ENCODE results near the gene HPX.
"Not testable (repeated sequence)": the region's sequence is repeated elsewhere in the genome, so short reads cannot be mapped to it uniquely, and the experiment has no call there.

The HPX gene

DNA sequence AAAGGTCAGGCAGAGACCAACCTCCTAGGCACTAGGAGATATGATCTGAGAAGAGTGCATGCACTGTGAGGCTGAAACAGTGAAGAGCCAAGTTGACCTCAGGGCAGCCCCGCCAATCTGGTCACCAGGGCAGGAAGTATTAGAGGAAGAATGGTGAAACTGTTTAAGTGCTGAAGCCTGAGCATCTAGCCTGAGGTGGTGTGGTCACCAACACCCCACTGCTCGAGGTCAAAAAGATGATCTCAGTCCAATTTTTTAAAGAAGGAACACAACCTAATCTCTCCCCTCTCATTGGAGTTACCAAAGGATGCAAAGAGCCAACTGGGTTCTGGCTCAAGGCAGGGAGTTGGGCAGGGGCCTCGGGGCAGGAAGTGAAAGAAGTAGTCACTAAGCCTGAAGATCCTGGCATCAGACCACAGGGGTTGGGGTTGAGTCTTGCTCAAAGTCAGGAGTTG lies 25.9 kb downstream of the HPX start:
- DNase-seq (ENCODE audit: low read depth) = no peak

DNA sequence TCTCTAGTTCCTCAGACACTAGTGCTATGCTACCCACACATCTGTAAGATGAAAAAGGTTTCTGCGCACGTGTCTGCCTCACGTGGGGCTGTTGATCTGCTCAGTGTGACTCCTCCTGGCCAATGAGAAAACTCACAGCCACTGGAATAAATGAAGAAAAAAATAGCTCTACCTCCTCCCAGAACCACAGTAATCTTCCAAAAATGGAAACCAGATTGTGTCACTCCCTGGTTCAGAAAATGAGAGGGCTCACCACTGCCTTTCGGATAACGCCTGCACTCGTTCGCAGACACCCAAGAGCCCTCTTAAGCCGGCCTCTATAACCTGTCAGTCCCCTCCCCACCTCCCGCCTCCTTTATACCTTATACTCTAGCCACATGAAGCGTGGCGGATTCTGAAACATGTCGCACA lies 27.0 kb downstream of the HPX start:
- no peak for DNase-seq (ENCODE audit: low read depth)

DNA sequence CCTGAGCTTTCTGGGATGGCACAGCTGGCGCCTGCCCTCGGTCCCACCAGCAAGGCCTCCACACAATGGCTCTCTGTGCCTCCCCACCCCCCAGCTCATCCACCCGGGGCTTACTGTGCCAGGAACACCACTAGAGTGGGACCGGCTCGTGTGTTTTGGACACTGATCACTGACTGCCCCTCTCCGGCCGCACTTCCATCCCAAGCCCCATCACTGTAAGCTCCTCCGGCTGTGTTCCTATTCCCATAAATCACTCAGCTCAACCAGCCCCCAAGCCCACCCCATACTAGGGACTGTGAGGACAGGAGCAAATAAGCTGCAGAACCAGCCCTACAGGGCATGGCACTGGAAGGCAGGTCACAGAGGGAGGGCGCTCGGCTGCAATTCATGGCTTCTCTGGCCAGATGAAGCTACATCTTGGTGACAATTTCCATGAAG lies 29.2 kb downstream of the HPX start:
- no peak for DNase-seq (ENCODE audit: low read depth)

DNA sequence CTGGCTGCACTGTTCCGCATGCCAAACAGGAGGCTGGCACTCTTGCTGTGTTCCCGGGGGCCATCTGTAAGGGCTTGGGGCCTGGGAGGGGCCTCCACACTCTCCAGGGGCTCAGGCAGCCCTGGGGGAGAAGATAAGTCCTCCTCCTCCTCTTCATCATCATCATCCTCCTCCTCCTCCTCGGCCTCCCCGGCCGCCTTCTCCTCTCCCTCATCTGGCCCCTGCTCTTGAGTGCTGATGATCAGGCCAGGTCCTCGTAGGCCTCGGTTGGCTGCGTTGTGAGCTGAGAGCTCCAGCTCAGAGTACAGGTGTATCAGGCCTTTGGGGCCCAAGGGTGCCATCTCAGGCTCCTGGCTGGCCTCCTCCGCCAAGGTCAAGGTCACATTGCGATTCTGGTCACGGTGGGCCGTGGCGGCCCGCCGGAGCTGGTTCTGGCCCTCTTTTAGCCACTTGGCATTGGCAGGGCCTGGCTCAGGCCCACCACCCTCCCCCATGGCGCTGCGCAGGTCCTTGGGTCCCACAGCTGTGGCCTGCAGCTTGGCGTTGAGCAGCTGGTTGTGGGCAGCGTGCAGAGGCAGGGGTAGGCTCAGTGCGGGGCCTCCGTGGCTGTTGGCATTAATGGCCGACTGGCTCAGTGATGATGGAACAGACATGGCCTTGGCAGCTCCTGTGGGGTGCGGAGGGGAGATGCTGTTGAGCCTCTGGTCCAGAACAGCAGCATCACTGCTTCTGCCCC lies 29.9 kb downstream of the HPX start:
- no peak for DNase-seq (ENCODE audit: low read depth)

DNA sequence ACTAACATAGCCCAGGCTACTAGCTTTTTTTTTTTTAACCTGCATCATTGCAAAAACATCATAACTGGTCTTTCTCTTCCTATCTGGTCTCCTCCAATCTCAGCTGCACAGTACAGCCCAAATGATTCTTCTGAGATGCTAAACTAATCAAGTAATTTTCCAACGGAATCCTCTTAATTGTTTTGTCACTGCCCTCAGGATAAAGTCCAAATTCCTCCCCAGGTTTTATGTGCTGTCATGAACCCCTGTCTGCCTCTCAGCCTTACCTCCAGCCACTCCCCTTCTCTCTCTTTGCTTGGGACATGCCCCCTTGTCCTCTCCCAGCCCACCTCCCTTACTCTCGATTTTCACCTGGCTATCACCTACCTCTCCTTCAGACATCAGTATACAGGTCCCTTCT lies 34.4 kb downstream of the HPX start:
- no peak for DNase-seq (ENCODE audit: low read depth)

DNA sequence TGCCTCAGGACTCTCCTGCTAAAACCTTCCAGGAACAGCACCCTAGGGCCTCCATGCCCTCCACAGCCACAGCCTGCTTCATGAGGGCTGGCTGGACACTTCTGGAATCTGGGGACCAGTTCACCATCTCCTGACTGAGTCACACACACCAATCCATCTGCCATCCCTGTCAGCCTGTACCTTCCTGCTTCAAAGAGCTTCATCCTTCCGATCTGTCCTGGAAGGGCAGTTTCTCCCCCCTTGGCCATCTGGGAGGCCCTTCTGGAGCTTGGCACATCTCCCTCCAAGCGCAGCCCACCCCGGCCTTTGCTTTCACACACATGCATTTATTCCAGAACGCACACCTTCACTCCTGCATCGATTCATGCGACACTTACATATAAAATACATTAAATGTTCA lies 34.9 kb downstream of the HPX start:
- DNase-seq (ENCODE audit: low read depth) = no peak

DNA sequence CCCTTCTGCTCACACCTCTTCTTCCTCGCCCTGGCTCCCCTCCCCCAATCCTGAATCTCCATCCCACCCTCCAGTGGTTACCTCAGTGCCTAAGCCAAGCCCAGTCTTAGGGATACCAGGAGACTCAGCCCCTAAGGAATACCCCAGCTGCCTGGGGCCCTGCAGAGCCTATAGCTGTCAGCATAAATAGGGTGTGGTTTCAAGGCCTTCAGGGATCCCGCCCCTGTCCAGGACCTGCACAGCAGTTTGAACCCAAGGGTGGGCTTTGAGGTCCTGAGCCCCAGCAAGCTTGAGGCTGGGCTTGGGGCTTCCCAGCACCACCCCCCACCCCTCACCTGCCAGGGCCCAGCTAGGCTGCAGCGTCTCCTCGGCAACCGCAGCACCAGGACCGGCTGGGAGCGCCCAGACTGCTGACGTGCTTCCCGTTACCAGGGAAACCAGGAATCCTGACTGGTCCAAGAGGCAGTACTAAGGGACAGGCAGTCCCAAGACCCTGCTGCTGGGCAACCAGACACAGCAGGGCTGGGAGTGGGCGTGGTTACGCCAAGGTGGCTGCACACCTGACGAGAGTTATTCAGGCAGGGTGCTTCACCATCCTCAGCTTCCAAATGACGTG lies 35.6 kb downstream of the HPX start:
- DNase-seq (ENCODE audit: low read depth) = no peak

DNA sequence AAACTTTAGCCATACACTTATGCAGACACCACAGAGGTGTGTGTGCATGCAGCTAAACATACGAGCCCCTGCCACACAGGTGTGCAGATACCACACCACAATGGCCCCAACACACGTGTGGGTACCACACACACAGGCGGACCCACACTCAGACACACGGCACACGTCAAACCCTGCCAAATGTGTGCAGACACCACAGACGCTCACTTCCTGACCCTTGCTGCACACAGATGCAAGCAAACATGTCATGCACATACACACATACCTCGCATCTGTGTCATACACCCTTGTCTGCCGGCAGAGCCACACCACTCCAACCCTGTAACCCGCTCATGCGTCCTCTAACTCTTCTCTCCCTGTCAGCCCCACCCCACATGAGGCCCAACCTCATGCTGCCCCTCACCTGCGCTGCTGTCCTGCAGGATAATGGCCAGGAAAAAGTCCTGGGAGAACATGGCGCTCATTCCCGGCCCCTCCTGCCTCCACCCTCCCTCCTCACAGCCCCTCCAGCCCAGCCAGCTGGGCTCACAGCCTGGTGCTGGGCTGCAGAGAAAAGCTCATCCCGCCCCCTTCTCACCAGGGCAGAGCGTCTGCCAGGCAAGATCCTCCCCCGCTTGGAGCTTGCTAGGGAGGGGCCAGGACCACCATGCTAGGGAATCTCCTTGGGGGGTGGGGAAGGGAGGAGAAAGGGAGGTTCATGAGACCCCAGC lies 36.3 kb downstream of the HPX start:
- no peak for DNase-seq (ENCODE audit: low read depth)

DNA sequence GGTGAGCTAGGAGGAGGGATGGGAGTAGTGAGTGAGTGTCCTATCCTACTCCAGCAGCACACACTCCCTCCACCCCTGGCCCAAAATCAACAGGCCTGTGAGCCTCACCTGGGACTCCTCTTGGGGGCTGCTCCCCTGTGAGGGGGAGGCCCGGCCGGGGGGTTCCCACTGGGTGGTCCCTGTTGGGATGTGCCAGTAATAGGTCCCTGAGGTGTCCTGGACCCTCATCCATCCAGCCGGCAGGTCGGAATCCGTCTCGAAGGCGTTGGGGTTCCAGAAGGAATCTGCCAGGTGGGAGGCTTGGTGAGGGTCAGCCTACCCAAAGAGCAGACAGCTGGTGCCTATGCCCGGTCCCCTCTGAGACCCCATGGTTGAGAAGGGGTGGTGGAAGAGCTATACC lies 37.2 kb downstream of the HPX start:
- DNase-seq (ENCODE audit: low read depth) = no peak

DNA sequence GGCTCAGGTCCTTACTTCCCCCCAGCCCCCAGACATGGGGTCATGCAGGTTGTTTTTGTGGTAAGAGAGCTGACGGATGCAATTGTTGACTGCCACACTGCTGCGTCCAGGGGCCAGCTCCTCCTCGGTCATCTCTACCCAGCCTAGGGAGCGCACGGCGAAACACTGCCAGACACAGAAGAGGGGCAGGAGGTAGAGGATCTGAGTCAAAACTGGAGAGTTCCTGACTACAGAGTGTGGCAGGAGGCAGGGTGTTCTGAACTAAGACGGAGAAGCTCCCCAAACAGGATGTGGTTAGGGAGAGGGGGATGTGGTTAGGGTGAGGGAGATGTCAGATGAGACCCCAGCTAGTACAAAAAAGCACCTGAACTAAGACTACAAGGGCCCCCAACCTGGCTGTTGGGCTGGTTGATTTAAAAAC lies 38.2 kb downstream of the HPX start:
- peak; percentile 79 for DNase-seq (ENCODE audit: low read depth)

DNA sequence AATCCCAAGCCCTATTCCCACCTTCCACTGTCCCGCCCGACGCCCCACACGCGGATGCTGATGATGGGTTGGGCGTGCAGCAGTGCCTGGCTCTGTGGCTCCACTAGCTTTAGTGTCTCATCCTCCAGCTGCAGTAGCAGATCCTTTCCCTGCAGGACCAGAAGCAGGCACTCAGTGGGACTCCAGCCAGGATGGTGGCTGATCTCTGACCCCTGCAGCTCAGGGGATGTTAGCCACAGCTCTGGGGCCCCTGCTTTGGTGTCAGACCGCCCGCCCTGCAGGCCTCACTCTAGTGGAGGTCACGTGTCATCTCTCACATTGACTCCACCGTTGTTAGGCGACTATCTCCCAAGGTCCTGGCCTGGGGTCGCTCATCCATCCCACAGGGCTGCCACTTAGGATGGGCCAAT lies 38.7 kb downstream of the HPX start:
- peak; percentile 32 for DNase-seq (ENCODE audit: low read depth)

DNA sequence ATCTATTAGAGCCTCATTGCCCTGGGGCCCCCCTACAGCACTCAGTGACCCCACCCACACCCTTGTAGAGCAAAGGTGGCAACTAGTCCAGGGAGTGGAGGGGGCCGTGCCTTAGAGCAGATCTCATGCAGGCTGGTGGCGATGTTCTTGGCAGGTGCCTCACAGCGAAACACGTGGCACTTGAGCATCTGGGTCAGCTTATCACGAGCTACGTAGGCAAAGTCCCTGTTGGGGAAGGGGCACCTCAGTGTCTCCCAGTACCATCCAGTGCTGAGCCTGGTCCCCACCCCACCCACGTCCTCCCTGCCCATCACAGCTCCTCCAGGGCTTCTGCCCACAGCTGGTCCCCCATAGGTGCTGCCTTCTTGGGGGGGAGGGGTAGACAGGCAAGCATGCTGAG lies 39.3 kb downstream of the HPX start:
- no peak for DNase-seq (ENCODE audit: low read depth)

DNA sequence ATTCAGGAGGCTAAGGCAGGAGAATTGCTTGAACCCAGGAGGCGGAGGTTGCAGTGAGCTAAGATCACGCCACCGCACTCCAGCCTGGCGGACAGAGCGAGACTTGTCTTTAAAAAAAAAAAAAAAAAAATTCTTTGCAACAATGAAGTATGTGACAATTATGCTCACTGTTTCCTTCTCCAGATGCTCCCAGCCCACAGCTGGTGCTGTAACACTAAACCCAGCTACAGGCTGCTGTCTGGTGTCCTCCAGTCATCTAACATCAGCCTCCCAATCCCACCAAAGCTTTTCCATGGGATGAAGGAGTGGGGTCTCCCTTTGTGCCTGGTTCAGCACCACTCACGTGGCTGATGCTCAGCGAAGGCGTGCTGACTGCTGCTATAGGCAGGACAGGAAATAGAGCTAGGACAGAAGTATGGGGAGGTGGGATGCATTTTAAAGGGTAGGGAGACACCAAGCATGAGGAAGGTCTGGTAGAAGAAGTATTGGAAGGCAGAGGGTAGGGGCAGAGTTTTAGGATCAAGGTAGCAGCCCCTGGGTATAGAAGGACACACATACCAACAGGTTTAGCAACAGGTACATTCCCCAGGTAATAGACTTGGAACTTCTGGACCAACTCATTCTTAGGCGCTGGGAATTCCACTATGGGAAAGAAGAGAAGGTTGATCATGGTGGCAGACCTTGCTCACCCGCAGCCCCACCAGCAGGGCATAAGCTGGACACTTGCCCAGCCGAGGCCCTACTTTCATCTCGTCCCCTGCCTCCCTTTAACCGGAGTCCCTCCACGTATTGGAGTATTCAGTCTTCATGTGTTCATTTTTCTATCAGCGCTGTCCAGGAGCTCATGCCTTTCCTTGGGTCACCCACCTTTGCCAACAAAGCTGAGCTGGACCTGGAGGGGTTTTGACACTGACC lies 40.1 kb downstream of the HPX start:
- no peak for DNase-seq (ENCODE audit: low read depth)

DNA sequence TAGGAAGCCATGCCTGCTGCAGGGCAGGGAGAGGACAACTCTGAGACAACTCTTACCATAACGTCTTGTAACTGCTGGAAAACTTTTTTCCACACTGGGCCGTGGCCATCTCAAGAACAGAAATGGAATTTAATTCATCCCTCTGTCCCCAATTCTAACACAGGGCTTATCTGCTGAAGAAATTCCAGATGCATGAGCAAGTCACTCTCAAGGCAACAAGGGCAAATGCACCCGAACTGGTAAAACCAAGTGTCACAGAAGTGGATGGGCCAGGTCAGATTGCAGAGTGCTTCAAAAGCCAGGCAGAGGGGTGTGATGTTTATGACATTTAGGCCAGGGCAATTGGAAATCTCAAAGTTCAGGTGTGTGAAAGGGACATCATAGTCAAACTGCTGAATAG lies 43.2 kb downstream of the HPX start:
- no peak for DNase-seq (ENCODE audit: low read depth)

DNA sequence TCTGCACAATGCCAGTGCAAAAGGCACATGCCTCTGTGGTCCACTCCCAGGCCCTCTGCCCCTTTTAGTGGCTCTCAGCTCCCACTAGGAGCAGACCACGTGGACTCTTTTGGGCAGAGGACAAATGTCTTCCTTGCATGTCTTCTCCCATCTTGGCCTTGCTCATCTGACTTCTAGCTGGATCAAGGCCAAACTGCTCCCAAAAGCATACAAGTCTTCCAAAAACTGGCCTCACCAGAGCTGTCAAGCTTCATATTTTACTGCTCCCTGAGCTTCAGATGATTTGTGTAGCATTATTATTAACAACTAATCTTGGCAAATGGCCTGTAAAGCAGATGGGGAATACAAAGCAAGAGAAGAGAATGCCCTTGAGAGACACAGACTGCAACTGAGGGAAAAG lies 43.6 kb downstream of the HPX start:
- DNase-seq (ENCODE audit: low read depth) = no peak

DNA sequence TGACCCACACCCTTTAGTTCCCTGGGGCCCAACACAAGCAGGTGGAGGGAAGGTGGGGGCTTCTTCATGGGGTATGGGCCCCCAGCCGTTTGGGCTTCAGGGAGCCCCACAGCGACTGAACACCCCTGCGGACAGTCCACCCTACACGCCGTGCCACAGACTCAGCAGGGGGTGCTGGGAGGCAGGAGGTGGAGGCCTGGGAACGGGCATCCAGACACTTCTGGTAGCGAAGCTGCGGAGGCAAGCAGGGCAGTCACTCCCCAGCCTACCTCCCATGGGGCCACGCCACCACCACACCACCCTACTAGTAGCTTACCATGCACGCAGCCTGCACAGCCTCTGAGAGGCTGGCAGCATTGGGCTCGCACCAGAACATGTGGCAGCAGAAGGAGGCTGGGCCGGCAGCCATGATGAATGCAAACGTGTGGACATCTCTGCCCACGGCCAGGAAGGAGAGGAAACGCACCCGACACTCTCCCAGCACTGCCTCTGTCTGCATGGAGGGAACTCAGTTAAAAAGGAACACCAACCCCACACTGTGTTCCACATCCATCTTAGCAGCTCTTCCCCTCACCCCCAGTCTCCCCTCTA lies 45.2 kb downstream of the HPX start:
- DNase-seq (ENCODE audit: low read depth) = no peak

DNA sequence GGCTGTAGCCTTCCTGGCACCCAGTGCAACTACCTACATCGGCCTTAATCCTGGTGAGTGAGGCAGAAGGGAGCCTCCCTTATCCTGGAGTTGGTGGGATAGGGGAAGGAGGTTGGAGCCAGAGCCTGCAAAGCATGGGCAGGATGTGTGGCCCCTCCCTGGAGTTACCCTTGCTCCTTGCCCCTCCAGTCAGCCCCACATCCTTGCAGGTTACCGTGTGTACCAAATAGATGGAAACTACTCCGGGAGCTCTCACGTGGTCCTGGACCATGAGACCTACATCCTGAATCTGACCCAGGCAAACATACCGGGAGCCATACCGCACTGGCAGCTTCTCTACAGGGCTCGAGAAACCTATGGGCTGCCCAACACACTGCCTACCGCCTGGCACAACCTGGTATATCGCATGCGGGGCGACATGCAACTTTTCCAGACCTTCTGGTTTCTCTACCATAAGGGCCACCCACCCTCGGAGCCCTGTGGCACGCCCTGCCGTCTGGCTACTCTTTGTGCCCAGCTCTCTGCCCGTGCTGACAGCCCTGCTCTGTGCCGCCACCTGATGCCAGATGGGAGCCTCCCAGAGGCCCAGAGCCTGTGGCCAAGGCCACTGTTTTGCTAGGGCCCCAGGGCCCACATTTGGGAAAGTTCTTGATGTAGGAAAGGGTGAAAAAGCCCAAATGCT lies 46.7 kb downstream of the HPX start:
- DNase-seq (ENCODE audit: low read depth) = no peak

DNA sequence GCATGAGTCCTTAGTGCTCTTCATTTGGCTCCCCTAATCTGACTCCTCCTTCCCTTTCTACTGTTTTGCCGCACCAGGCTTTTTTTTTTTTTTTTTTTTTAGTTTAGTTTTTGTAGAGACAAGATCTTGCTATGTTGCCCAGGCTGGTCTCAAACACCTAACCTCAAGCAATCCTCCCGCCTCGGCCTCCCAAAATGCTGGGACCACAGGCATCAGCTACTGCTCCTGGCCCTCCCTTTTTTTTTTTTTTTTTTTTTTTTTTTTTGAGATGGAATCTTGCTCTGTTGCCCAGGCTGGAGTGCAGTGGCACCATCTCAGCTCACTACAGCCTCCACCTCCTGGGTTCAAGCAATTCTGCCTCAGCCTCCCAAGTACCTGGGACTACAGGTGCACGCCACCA lies 48.5 kb downstream of the HPX start:
- DNase-seq (ENCODE audit: low read depth) = not testable (repeated sequence)

DNA sequence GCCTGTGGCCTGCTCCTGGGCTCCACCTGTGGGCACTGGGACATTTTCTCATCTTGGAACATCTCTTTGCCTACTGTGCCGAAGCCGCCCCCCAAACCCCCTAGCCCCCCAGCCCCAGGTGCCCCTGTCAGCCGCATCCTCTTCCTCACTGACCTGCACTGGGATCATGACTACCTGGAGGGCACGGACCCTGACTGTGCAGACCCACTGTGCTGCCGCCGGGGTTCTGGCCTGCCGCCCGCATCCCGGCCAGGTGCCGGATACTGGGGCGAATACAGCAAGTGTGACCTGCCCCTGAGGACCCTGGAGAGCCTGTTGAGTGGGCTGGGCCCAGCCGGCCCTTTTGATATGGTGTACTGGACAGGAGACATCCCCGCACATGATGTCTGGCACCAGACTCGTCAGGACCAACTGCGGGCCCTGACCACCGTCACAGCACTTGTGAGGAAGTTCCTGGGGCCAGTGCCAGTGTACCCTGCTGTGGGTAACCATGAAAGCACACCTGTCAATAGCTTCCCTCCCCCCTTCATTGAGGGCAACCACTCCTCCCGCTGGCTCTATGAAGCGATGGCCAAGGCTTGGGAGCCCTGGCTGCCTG lies 49.2 kb downstream of the HPX start:
- no peak for DNase-seq (ENCODE audit: low read depth)

DNA sequence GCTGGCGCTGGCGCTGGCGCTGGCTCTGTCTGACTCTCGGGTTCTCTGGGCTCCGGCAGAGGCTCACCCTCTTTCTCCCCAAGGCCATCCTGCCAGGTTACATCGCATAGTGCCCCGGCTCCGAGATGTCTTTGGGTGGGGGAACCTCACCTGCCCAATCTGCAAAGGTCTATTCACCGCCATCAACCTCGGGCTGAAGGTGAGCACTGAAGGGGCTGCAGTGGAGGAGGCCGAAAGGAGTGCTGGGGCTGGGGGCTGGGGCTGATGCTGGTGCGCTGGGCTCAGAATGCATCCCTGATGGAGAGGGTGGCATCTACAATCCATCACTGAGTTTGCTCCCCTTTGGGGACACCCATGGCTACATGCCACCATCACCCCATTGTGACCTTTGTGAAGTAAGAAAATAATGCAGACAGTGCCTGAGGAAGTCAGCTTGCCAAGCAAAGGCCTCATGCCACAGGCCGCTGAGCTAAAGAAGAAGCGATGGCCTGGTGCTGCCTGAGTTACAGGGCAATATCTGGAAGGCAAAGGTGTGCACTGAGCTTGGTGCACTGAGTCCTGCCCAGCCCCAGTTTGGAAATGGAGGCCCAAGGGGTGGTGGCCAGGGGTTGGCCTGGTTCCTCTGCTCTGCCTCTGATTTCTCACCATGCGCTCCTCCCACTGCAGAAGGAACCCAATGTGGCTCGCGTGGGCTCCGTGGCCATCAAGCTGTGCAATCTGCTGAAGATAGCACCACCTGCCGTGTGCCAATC lies 49.9 kb downstream of the HPX start:
- no peak for DNase-seq (ENCODE audit: low read depth)
